ENCODE results near the gene FOXI1.

FOXI1 gene

DNA sequence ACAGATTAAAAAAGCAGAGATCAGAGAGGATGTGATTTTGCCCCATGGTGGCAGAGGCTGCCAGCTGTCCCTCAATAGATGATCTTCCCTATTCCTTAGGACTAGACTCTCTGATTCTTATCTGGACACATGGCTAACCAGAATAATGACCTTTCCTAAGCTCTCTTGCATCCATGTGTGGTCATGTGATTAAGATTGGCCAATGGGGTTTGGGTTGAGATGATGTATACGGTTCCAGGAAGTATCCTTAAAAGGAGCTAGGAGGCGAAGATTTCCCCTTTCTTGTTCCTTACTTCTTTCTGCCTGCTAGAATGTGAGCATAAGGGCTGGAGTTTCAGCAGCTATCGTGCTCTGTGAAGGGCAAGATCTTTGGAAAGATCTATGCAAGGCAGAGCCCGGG lies 39.8 kb downstream of the FOXI1 start:
- Histone ChIP-seq H3K4me2 (ENCODE audit: low read length) (no peak overlapping the region), H3K27me3 (ENCODE audit: insufficient read depth, low read length) (no peaks in the 10 kb centered on the region), H3F3A (ENCODE audit: insufficient read depth, low read length) (no peaks in the 10 kb centered on the region), H4K20me1 (ENCODE audit: insufficient read depth, low read length) (no peaks in the 10 kb centered on the region), H3K9me3 (ENCODE audit: low read length) (no peaks in the 10 kb centered on the region), H3K36me3 (ENCODE audit: insufficient read depth, low read length) (no peaks in the 10 kb centered on the region), H2AFZ (ENCODE audit: low read length) (no peak overlapping the region), H3K4me1 (ENCODE audit: insufficient read depth, low read length, severe bottlenecking) (no peaks in the 10 kb centered on the region), H3K27ac (ENCODE audit: low read depth, low read length, poor library complexity, severe bottlenecking) (no peak overlapping the region), H3K4me3 (ENCODE audit: low read depth, low read length, poor library complexity, severe bottlenecking) (no peak overlapping the region), H3K9me2 (ENCODE audit: low read depth, low read length) (no peaks in the 10 kb centered on the region), H3K9ac (ENCODE audit: low read length) (no peak overlapping the region), H3K79me2 (ENCODE audit: insufficient read depth, low read length) (no peaks in the 10 kb centered on the region)
- TF ChIP-seq EZH2 (IDR thresholded peaks at IDR 0.05; ENCODE audit: borderline replicate concordance, low read length), result no peak
- TF ChIP-seq, protein P1, sequence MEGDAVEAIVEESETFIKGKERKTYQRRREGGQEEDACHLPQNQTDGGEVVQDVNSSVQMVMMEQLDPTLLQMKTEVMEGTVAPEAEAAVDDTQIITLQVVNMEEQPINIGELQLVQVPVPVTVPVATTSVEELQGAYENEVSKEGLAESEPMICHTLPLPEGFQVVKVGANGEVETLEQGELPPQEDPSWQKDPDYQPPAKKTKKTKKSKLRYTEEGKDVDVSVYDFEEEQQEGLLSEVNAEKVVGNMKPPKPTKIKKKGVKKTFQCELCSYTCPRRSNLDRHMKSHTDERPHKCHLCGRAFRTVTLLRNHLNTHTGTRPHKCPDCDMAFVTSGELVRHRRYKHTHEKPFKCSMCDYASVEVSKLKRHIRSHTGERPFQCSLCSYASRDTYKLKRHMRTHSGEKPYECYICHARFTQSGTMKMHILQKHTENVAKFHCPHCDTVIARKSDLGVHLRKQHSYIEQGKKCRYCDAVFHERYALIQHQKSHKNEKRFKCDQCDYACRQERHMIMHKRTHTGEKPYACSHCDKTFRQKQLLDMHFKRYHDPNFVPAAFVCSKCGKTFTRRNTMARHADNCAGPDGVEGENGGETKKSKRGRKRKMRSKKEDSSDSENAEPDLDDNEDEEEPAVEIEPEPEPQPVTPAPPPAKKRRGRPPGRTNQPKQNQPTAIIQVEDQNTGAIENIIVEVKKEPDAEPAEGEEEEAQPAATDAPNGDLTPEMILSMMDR (IDR thresholded peaks at IDR 0.05; ENCODE audit: low read length), result no peak

GRCh38 chr5:170147051-170147752 lies 41.5 kb downstream of the FOXI1 start:
- H3K4me3 ChIP-seq (ENCODE audit: low read depth, low read length, poor library complexity, severe bottlenecking), result no peak overlapping the region

GRCh38 chr5:170147753-170148264 lies 42.1 kb downstream of the FOXI1 start:
- Histone ChIP-seq H3K27ac (ENCODE audit: low read depth, low read length, poor library complexity, severe bottlenecking) (no peak overlapping the region), H3K4me2 (ENCODE audit: low read length) (no peak overlapping the region), H3F3A (ENCODE audit: insufficient read depth, low read length) (no peaks in the 10 kb centered on the region), H3K9me2 (ENCODE audit: low read depth, low read length) (no peaks in the 10 kb centered on the region), H3K9ac (ENCODE audit: low read length) (no peak overlapping the region), H3K27me3 (ENCODE audit: insufficient read depth, low read length) (no peaks in the 10 kb centered on the region), H3K4me3 (ENCODE audit: low read depth, low read length, poor library complexity, severe bottlenecking) (no peak overlapping the region), H3K4me1 (ENCODE audit: insufficient read depth, low read length, severe bottlenecking) (no peaks in the 10 kb centered on the region), H3K36me3 (ENCODE audit: insufficient read depth, low read length) (no peaks in the 10 kb centered on the region), H3K9me3 (ENCODE audit: low read length) (no peaks in the 10 kb centered on the region), H3K79me2 (ENCODE audit: insufficient read depth, low read length) (no peaks in the 10 kb centered on the region), H4K20me1 (ENCODE audit: insufficient read depth, low read length) (no peaks in the 10 kb centered on the region), H2AFZ (ENCODE audit: low read length) (no peak overlapping the region)
- no peak for TF ChIP-seq EZH2 (IDR thresholded peaks at IDR 0.05; ENCODE audit: borderline replicate concordance, low read length)
- TF ChIP-seq, protein P1 (IDR thresholded peaks at IDR 0.05; ENCODE audit: low read length), result no peak

More at GRCh38 chr5:170147051-170147752, 41.5 kb downstream of the FOXI1 start:
- no peaks in the 10 kb centered on the region for H3F3A ChIP-seq (ENCODE audit: insufficient read depth, low read length)
- H3K9me3 ChIP-seq (ENCODE audit: low read length), result no peaks in the 10 kb centered on the region
- H4K20me1 ChIP-seq (ENCODE audit: insufficient read depth, low read length), result no peaks in the 10 kb centered on the region
- no peaks in the 10 kb centered on the region for H3K4me1 ChIP-seq (ENCODE audit: insufficient read depth, low read length, severe bottlenecking)
- no peaks in the 10 kb centered on the region for H3K79me2 ChIP-seq (ENCODE audit: insufficient read depth, low read length)
- no peak overlapping the region for H3K27ac ChIP-seq (ENCODE audit: low read depth, low read length, poor library complexity, severe bottlenecking)
- no peaks in the 10 kb centered on the region for H3K36me3 ChIP-seq (ENCODE audit: insufficient read depth, low read length)
- no peak overlapping the region for H2AFZ ChIP-seq (ENCODE audit: low read length)
- H3K9me2 ChIP-seq (ENCODE audit: low read depth, low read length), result no peaks in the 10 kb centered on the region
- H3K27me3 ChIP-seq (ENCODE audit: insufficient read depth, low read length), result no peaks in the 10 kb centered on the region
- H3K9ac ChIP-seq (ENCODE audit: low read length), result no peak overlapping the region
- TF ChIP-seq EZH2 (IDR thresholded peaks at IDR 0.05; ENCODE audit: borderline replicate concordance, low read length), result no peak
- TF ChIP-seq, protein P1 (IDR thresholded peaks at IDR 0.05; ENCODE audit: low read length), result no peak
- H3K4me2 ChIP-seq (ENCODE audit: low read length), result no peak overlapping the region

All from OCI-LY1 (cell line).